Endothelial cell of umbilical vein (primary cell): ENCODE results near the gene VARS1.

Source experiments
- EZH2 ChIP-seq: IDR thresholded peaks from 2 replicates; pipeline ENCODE4 v1.6.1; 2012; ENCODE audit warnings: borderline replicate concordance, low read depth, mild to moderate bottlenecking, moderate library complexity, low read length, inconsistent platforms; ENCODE audit not compliant: severe bottlenecking
- POLR2A ChIP-seq: IDR thresholded peaks from 2 replicates; pipeline ENCODE4 v1.6.1; 2012; ENCODE audit warnings: low read depth, mild to moderate bottlenecking, control low read depth, low read length
- TF ChIP-seq, protein P1 (sequence below), 2 donors: IDR thresholded peaks; 1 replicate in 1 of 2; 2 replicates in 1 of 2; pipeline ENCODE4 v1.5.1; 2011; ENCODE audit warnings: low read length in 2 of 2, mild to moderate bottlenecking in 2 of 2, moderate library complexity in 2 of 2, control low read depth in 1 of 2, inconsistent platforms in 1 of 2, low read depth in 1 of 2; ENCODE audit not compliant: insufficient read depth in 1 of 2; ENCODE audit errors: extremely low read depth in 1 of 2

- TF ChIP-seq, protein P1, sequence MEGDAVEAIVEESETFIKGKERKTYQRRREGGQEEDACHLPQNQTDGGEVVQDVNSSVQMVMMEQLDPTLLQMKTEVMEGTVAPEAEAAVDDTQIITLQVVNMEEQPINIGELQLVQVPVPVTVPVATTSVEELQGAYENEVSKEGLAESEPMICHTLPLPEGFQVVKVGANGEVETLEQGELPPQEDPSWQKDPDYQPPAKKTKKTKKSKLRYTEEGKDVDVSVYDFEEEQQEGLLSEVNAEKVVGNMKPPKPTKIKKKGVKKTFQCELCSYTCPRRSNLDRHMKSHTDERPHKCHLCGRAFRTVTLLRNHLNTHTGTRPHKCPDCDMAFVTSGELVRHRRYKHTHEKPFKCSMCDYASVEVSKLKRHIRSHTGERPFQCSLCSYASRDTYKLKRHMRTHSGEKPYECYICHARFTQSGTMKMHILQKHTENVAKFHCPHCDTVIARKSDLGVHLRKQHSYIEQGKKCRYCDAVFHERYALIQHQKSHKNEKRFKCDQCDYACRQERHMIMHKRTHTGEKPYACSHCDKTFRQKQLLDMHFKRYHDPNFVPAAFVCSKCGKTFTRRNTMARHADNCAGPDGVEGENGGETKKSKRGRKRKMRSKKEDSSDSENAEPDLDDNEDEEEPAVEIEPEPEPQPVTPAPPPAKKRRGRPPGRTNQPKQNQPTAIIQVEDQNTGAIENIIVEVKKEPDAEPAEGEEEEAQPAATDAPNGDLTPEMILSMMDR (IDR thresholded peaks at IDR 0.05; ENCODE audit: extremely low read depth in 1 of 2, insufficient read depth in 1 of 2, low read depth in 1 of 2, low read length in 2 of 2): no peak
- TF ChIP-seq POLR2A: no peak
- no peak for TF ChIP-seq EZH2
Observed at GRCh38 chr6:31750411-31751022, 45.0 kb downstream of the VARS1 start.
